WTC11 (cell line): ENCODE measurements around the gene PSMD11.

Experiments
- AFF4 ChIP-seq: sonication (generic); formaldehyde crosslinking; IDR thresholded peaks from 2 replicates; pipeline ENCODE4 v1.8.1; 2023; ENCODE audit warnings: mild to moderate bottlenecking, missing genetic modification reagents, borderline replicate concordance
- CTCF ChIP-seq: fragments of 200-600 bp; IDR thresholded peaks from 2 replicates; pipeline ENCODE4 v1.8.0; 2022; ENCODE audit warnings: antibody characterized with exemption
- E2F4 ChIP-seq: sonication (generic); formaldehyde crosslinking; IDR thresholded peaks from 2 replicates; pipeline ENCODE4 v1.8.1; 2022; ENCODE audit warnings: low read depth, mild to moderate bottlenecking, moderate library complexity, missing genetic modification reagents, borderline replicate concordance
- ERG ChIP-seq: fragments of 250-450 bp; sonication (Bioruptor Pico); IDR thresholded peaks from 2 replicates; pipeline ENCODE4 v1.8.0; 2021; ENCODE audit warnings: mild to moderate bottlenecking
- FOXK1 ChIP-seq: sonication (generic); formaldehyde crosslinking; IDR thresholded peaks from 2 replicates; pipeline ENCODE4 v1.8.0; 2022; ENCODE audit warnings: mild to moderate bottlenecking, moderate library complexity, missing genetic modification reagents
- JUN ChIP-seq: sonication (generic); formaldehyde crosslinking; IDR thresholded peaks from 2 replicates; pipeline ENCODE4 v1.8.0; 2023; ENCODE audit warnings: mild to moderate bottlenecking, missing genetic modification reagents
- MAX ChIP-seq: sonication (generic); formaldehyde crosslinking; IDR thresholded peaks from 2 replicates; pipeline ENCODE4 v1.8.0; 2022; ENCODE audit warnings: mild to moderate bottlenecking, missing genetic modification reagents
- PREB ChIP-seq: sonication (generic); formaldehyde crosslinking; IDR thresholded peaks from 2 replicates; pipeline ENCODE4 v1.8.1; 2022; ENCODE audit warnings: mild to moderate bottlenecking, missing genetic modification reagents, moderate library complexity, borderline replicate concordance
- RELA ChIP-seq: sonication (generic); formaldehyde crosslinking; IDR thresholded peaks from 2 replicates; pipeline ENCODE4 v1.8.1; 2022; ENCODE audit warnings: missing genetic modification reagents, mild to moderate bottlenecking, borderline replicate concordance
- SMAD3 ChIP-seq: sonication (generic); formaldehyde crosslinking; IDR thresholded peaks from 2 replicates; pipeline ENCODE4 v1.8.0; 2022; ENCODE audit warnings: missing genetic modification reagents, mild to moderate bottlenecking, borderline replicate concordance
- SOX15 ChIP-seq: fragments of 250-450 bp; sonication (Bioruptor Pico); IDR thresholded peaks from 2 replicates; pipeline ENCODE4 v1.9.0; 2021; ENCODE audit warnings: mild to moderate bottlenecking
- TEAD1 ChIP-seq: sonication (generic); formaldehyde crosslinking; IDR thresholded peaks from 2 replicates; pipeline ENCODE4 v1.8.0; 2022; ENCODE audit warnings: mild to moderate bottlenecking, missing genetic modification reagents
- USF2 ChIP-seq: sonication (generic); formaldehyde crosslinking; IDR thresholded peaks from 2 replicates; pipeline ENCODE4 v1.8.1; 2023; ENCODE audit warnings: mild to moderate bottlenecking, missing genetic modification reagents, moderate library complexity
- ZNF396 ChIP-seq: fragments of 250-450 bp; sonication (Bioruptor Pico); IDR thresholded peaks from 2 replicates; pipeline ENCODE4 v1.8.0; 2021; ENCODE audit warnings: mild to moderate bottlenecking, moderate library complexity, borderline replicate concordance

GRCh38 chr17:32445971-32446370 is 1.7 kb downstream of the PSMD11 start:
- TF ChIP-seq JUN (CRISPR knock-in tag) (no peak), AFF4 (CRISPR knock-in tag) (no peak), CTCF (no peak), SOX15 (no peak), E2F4 (CRISPR knock-in tag) (no peak), FOXK1 (CRISPR knock-in tag) (no peak), PREB (no peak), USF2 (CRISPR knock-in tag) (no peak), ZNF396 (CRISPR knock-in tag) (no peak), MAX (no peak), SMAD3 (CRISPR knock-in tag) (no peak), ERG (CRISPR knock-in tag) (no peak), TEAD1 (CRISPR knock-in tag) (no peak), RELA (CRISPR knock-in tag) (no peak)
